Cardiac septum (tissue), 1 donor: ENCODE data around the gene OLFM1. TPM values are rescaled to one million over a fixed set of nuclear protein-coding genes. Genes with fewer than 3 reads are reported as not detected.
"Not testable (repeated sequence)": the region's sequence is repeated elsewhere in the genome, so short reads cannot be mapped to it uniquely, and the experiment has no call there.

ENCODE experiments used
- DNase-seq: peaks from one replicate; pipeline ENCODE4 v3.0.0-alpha.2; 2020; ENCODE audit warnings: low spot score
- intact Hi-C: fragments of 100-400 bp; cut with DNase I; formaldehyde crosslinking; loops from one replicate; pipeline ENCODE4 v1.14.0; 2022
- total RNA-seq: library from RNA; stranded (reverse); fragmentation: NEBNext Ultra II Directional; extraction: Animal tissue kit (Norgen Biotek cat#: 25700); gene quantifications from one replicate; pipeline ENCODE4 v1.2.1, GENCODE V29; 2021
- donor health status: DM: no; HTN: no; CAD: no.

The OLFM1 gene
- total RNA-seq, 1 donor from 2014 or later, result 8.6 TPM

- DNase-seq, result no peak
- intact Hi-C loops, result no loop called here
Measured at GRCh38 chr9:135157856-135158563, 70.5 kb downstream of the OLFM1 start.

GRCh38 chr9:135158564-135158937, 71.1 kb downstream of the OLFM1 start:
- intact Hi-C loops, result no loop called here
- no peak for DNase-seq

- intact Hi-C loops, result no loop called here
- DNase-seq, result no peak
Measured at GRCh38 chr9:135159801-135160200, 72.3 kb downstream of the OLFM1 start.

- intact Hi-C loops, result no loop called here
Measured at GRCh38 chr9:135160862-135161261, 73.4 kb downstream of the OLFM1 start.

GRCh38 chr9:135162599-135162998, 75.1 kb downstream of the OLFM1 start:
- DNase-seq, intact Hi-C loops: not testable (repeated sequence)

More at GRCh38 chr9:135160862-135161261, 73.4 kb downstream of the OLFM1 start:
- no peak for DNase-seq

GRCh38 chr9:135163023-135163780, 75.7 kb downstream of the OLFM1 start:
- intact Hi-C loops, result no loop called here
- DNase-seq, result no peak

DNA sequence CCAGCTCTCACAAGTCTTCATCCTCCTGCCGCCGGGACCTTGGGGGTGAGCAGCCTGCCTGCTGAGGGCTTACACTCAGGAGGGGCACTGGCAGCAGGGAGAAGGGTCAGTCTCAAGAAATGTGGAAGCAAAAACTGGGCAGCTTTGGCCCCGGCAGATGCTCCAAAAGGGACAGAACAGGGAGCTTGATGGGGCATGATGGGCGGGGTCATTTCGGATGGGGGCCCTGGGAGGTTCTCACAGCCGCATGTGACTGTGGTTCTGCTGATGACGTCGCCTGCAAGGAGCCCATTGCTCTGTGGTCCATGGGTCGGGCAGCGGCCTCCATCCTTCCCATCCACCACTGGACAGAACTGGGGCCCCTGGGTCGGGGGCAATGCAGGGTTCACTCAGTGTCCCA, 76.6 kb downstream of the OLFM1 start:
- DNase-seq, result no peak
- intact Hi-C loops, result no loop called here

DNA sequence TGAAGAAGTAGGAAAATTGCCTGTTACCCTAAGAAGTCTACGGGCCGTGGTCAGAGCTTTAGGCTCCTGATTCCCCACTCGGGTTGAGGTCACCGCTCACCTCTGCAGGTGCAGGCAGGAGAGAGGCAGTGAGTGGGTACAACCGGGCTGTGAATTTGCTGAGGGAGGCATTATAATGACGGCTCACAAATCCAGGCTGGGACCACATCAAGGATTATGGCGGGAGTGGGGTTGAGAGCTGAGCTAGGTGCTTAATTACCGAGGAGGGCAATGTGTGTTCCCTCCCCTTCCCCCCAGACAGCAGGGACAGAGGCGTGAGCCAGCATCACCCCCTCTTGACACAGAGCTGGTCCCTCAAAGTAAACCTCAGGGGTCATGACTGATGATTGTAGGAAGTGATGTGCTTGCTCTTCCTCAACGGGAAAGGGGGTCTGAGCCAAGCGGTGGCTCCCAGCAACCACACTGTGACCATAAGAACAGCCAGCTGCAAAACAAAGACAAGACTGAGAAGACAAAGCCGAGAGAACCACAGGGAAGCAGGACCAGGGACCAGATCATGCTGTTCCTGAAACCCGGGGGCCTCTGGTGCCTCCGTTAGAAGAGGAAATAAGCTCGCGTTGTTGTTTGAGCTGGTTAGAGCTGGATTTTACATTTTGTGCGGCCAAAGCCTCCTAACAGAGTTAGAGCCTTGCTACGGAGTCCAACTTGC, 77.7 kb downstream of the OLFM1 start:
- DNase-seq, result no peak
- intact Hi-C loops, result no loop called here

- no peak for DNase-seq
- intact Hi-C loops, result no loop called here
Measured at GRCh38 chr9:135165756-135166519, 78.5 kb downstream of the OLFM1 start.

GRCh38 chr9:135166565-135166964, 79.1 kb downstream of the OLFM1 start:
- intact Hi-C loops, result no loop called here

DNA sequence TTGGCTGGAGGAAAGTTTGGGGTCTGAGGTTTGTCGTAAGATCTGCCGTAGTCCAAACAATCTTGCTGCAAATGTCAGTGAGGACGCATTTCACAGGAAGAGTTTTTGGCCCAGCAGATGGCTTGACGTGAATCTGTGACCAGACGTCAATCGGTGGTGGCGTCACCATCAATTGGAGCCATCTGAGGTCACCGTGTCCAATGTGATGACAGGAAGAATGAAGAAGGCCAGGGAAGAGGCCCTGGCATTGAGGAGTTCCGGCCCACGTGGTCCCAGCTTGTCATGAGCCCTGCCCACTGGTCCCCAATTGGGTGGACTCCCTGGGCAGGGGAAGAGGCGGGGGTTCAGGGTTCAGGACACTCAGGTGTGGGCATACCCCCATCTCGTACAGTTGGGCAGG, 79.9 kb downstream of the OLFM1 start:
- intact Hi-C loops, result no loop called here
- DNase-seq, result no peak

More at GRCh38 chr9:135166565-135166964, 79.1 kb downstream of the OLFM1 start:
- DNase-seq, result no peak

- intact Hi-C loops, result no loop called here
- DNase-seq, result no peak
Measured at GRCh38 chr9:135167849-135168655, 80.6 kb downstream of the OLFM1 start.

DNA sequence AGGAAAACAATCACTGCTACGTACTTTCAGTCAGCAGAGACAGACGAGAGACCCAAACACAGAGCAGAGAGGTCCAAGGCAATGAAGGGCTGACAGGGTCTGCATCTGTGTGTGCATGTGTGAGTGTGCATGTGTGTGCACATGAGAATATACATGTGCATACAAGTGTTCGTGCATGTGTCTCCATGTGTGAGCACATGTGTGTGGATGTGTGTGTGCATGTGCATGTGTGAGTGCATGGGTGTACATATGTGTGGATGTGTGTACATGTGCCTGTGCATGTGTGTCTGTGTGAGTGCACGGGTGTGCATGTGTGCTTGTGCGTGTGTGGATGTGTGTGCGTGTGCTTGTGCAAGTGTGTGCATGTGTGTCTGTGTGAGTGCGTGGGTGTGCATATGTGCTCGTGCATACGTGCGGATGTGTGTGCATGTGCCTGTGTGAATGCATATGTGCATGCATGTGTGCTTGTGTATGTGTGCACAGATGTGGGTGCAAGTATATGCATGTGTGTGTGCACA, 82.3 kb downstream of the OLFM1 start:
- intact Hi-C loops, result no loop called here
- DNase-seq, result no peak

DNA sequence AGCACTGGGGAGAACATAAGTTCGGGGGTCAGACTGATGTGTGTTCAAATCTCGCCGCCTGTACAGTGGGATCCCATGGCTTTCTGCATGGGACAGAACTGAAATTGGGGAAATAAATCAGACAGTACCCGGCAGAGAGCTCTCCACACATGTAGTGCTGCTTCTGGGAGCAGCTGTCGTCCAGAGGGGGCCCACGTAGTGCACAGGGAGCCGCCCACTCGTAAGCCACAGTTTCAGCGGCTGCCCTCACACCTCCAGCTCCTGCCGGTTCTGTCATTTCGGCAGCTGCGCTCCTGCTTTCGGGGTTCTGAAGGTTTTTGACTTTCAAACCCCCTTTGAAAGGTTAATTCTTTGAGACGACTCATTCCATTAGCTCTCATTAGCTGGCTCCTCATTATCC, 83.1 kb downstream of the OLFM1 start:
- no peak for DNase-seq
- intact Hi-C loops, result no loop called here

Other genes starting within 250 kb of the OLFM1 start
- not detected for gene FCN2, start 206.9 kb upstream of the OLFM1 start, total RNA-seq
- 5.3 TPM for gene FCN1, start 169.8 kb upstream of the OLFM1 start, total RNA-seq